ENCODE results near the gene HMCN2. TPM values are rescaled to one million over a fixed set of nuclear protein-coding genes. Genes with fewer than 3 reads are reported as not detected.

Gene HMCN2
- total RNA-seq, 1 donor from 2014 or later = not detected

DNA sequence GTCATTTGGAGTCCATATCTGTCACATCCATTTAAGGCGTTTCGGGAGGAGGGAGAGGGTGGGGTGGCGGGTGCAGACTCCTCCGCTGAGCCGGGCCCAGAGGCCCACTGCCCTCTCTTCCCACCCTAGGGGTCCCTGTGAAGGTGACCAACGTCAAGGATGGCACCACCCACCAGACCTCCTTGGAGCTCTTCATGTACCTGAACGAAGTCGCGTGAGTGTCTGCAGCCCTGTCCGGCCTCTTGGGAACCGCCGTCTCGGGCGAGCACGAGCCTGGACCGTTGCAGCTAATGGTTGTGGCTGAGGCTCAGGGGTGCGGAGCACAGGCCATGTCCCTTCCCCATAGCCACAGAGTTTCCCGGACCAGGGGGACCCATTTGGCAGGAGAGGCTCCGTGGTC, 214.0 kb downstream of the HMCN2 start:
- peaks cover 23% of the 10 kb centered on the region for H3K27me3 Mint-ChIP-seq
- H3K9me3 Mint-ChIP-seq = no peaks in the 10 kb centered on the region
- H3K4me3 Mint-ChIP-seq = no peak overlapping the region
- H3K4me1 Mint-ChIP-seq = no peaks in the 10 kb centered on the region
- TF ChIP-seq CTCF (IDR thresholded peaks at IDR 0.05) = no peak
- DNase-seq (no peak), ATAC-seq (ENCODE audit: low read depth) (no peak)
- H3K36me3 Mint-ChIP-seq (ENCODE audit: low read depth) = no peaks in the 10 kb centered on the region
- ChIA-PET POLR2A (no interaction called here), CTCF (no interaction called here)
- intact Hi-C loops (cut with micrococcal nuclease) = no loop called here
- H3K27ac Mint-ChIP-seq = no peak overlapping the region

- POLR2A ChIA-PET = no interaction called here
- Mint-ChIP-seq H3K4me1 (no peaks in the 10 kb centered on the region), H3K27me3 (peaks cover 20% of the 10 kb centered on the region), H3K27ac (no peak overlapping the region), H3K4me3 (no peak overlapping the region), H3K36me3 (ENCODE audit: low read depth) (no peaks in the 10 kb centered on the region), H3K9me3 (no peaks in the 10 kb centered on the region)
- no peak for TF ChIP-seq CTCF (IDR thresholded peaks at IDR 0.05)
- no peak for ATAC-seq (ENCODE audit: low read depth)
- no peak for DNase-seq
- CTCF ChIA-PET = no interaction called here
- intact Hi-C loops (cut with micrococcal nuclease) = no loop called here
Measured at GRCh38 chr9:130480673-130481072, 215.1 kb downstream of the HMCN2 start.

- DNase-seq = no peak
- Mint-ChIP-seq H3K36me3 (ENCODE audit: low read depth) (no peaks in the 10 kb centered on the region), H3K4me1 (no peaks in the 10 kb centered on the region), H3K9me3 (no peaks in the 10 kb centered on the region), H3K27ac (no peak overlapping the region), H3K4me3 (no peak overlapping the region), H3K27me3 (peaks cover 20% of the 10 kb centered on the region)
- no peak for TF ChIP-seq CTCF (IDR thresholded peaks at IDR 0.05)
- intact Hi-C loops (cut with micrococcal nuclease) = no loop called here
- CTCF ChIA-PET = no interaction called here
- ATAC-seq (ENCODE audit: low read depth) = no peak
- POLR2A ChIA-PET = interaction anchor here (0.6 kb wide), 1 partner anchor 592 kb away, joined by 5 read pairs; no protein-coding TSS in a partner anchor
Measured at GRCh38 chr9:130482463-130482862, 216.9 kb downstream of the HMCN2 start.

GRCh38 chr9:130483371-130483971, 217.9 kb downstream of the HMCN2 start:
- no peak for DNase-seq
- H3K27me3 Mint-ChIP-seq = peaks cover 20% of the 10 kb centered on the region
- POLR2A ChIA-PET = interaction anchor here (0.6 kb wide), 1 partner anchor 591 kb away, joined by 5 read pairs; no protein-coding TSS in a partner anchor
- TF ChIP-seq CTCF (IDR thresholded peaks at IDR 0.05) = no peak
- H3K36me3 Mint-ChIP-seq (ENCODE audit: low read depth) = no peaks in the 10 kb centered on the region
- no peak overlapping the region for H3K4me3 Mint-ChIP-seq
- no peaks in the 10 kb centered on the region for H3K4me1 Mint-ChIP-seq
- no peaks in the 10 kb centered on the region for H3K9me3 Mint-ChIP-seq
- no peak overlapping the region for H3K27ac Mint-ChIP-seq
- intact Hi-C loops (cut with micrococcal nuclease) = no loop called here
- no peak for ATAC-seq (ENCODE audit: low read depth)
- CTCF ChIA-PET = no interaction called here

Other genes starting within 250 kb of the HMCN2 start
- 454 and 501 TPM in 2 replicates for gene FNBP1, start 222.6 kb upstream of the HMCN2 start, total RNA-seq
- gene GPR107, start 211.9 kb upstream of the HMCN2 start, total RNA-seq = 17.7 and 19.6 TPM in 2 replicates
- gene NCS1, start 93.4 kb upstream of the HMCN2 start, total RNA-seq = 0.24 and 0.59 TPM in 2 replicates
- 1.6 and 2.6 TPM in 2 replicates for gene ASS1, start 179.2 kb downstream of the HMCN2 start, total RNA-seq

Measured in activated B cell treated with CpG ODN at 0.5 μM for 24 hours (primary cell).